Endometrium (tissue), 2 donors: Measurements from ENCODE around the gene MAP3K9.

ENCODE experiments used
- FAIRE-seq: peaks from 2 replicates; lab custom pipeline; 2012; peaks lifted over from hg19 to GRCh38; lab: Jason Lieb, UNC
- donor health status: control.
- donor health status: control.

The MAP3K9 gene

GRCh38 chr14:70821584-70822529 lies 12.5 kb upstream of the MAP3K9 start:
- no peak for FAIRE-seq

GRCh38 chr14:70816525-70816924 lies 7.2 kb upstream of the MAP3K9 start:
- FAIRE-seq: no peak

- no peak for FAIRE-seq
Measured at GRCh38 chr14:70814466-70814865, 5.2 kb upstream of the MAP3K9 start.

- no peak for FAIRE-seq
Measured at GRCh38 chr14:70812124-70812818, 3.0 kb upstream of the MAP3K9 start.

GRCh38 chr14:70811578-70811977 lies 2.3 kb upstream of the MAP3K9 start:
- no peak for FAIRE-seq

- FAIRE-seq: no peak
Measured at GRCh38 chr14:70811050-70811449, 1.7 kb upstream of the MAP3K9 start.

- no peak for FAIRE-seq
Measured at GRCh38 chr14:70810621-70811020, 1.3 kb upstream of the MAP3K9 start.

GRCh38 chr14:70808416-70809224 lies 693 bp downstream of the MAP3K9 start:
- no peak for FAIRE-seq

GRCh38 chr14:70807898-70808415 lies 1.4 kb downstream of the MAP3K9 start:
- no peak for FAIRE-seq

GRCh38 chr14:70804556-70805162 lies 4.7 kb downstream of the MAP3K9 start:
- no peak for FAIRE-seq

GRCh38 chr14:70803321-70804310 lies 5.7 kb downstream of the MAP3K9 start:
- FAIRE-seq: no peak

GRCh38 chr14:70802379-70802778 lies 6.9 kb downstream of the MAP3K9 start:
- FAIRE-seq: no peak

- FAIRE-seq: no peak
Measured at GRCh38 chr14:70801836-70802235, 7.5 kb downstream of the MAP3K9 start.

- no peak for FAIRE-seq
Measured at GRCh38 chr14:70796551-70796950, 12.8 kb downstream of the MAP3K9 start.

- no peak for FAIRE-seq
Measured at GRCh38 chr14:70794294-70794693, 15.0 kb downstream of the MAP3K9 start.

- FAIRE-seq: no peak
Measured at GRCh38 chr14:70793637-70794036, 15.7 kb downstream of the MAP3K9 start.

- no peak for FAIRE-seq
Measured at GRCh38 chr14:70792939-70793338, 16.4 kb downstream of the MAP3K9 start.

GRCh38 chr14:70791971-70792370 lies 17.3 kb downstream of the MAP3K9 start:
- FAIRE-seq: no peak

- FAIRE-seq: no peak
Measured at GRCh38 chr14:70789961-70790360, 19.4 kb downstream of the MAP3K9 start.

- FAIRE-seq: no peak
Measured at GRCh38 chr14:70789361-70789760, 20.0 kb downstream of the MAP3K9 start.

- no peak for FAIRE-seq
Measured at GRCh38 chr14:70788898-70789297, 20.4 kb downstream of the MAP3K9 start.
